Measurements from ENCODE around the gene ABHD17C.
"Not testable (repeated sequence)": the region's sequence is repeated elsewhere in the genome, so short reads cannot be mapped to it uniquely, and the experiment has no call there.

Gene ABHD17C

GRCh38 chr15:80730926-80731325, 35.8 kb downstream of the ABHD17C start:
- DNase-seq (ENCODE audit: low read depth): no peak

- no peak for DNase-seq (ENCODE audit: low read depth)
Observed at GRCh38 chr15:80732167-80732566, 37.1 kb downstream of the ABHD17C start.

GRCh38 chr15:80732818-80733217, 37.7 kb downstream of the ABHD17C start:
- DNase-seq (ENCODE audit: low read depth): no peak

- no peak for DNase-seq (ENCODE audit: low read depth)
Observed at GRCh38 chr15:80733460-80733859, 38.4 kb downstream of the ABHD17C start.

GRCh38 chr15:80735344-80735743, 40.2 kb downstream of the ABHD17C start:
- DNase-seq (ENCODE audit: low read depth): no peak

GRCh38 chr15:80736560-80736959, 41.5 kb downstream of the ABHD17C start:
- DNase-seq (ENCODE audit: low read depth): no peak

- no peak for DNase-seq (ENCODE audit: low read depth)
Observed at GRCh38 chr15:80739919-80740318, 44.8 kb downstream of the ABHD17C start.

GRCh38 chr15:80742081-80742480, 47.0 kb downstream of the ABHD17C start:
- DNase-seq (ENCODE audit: low read depth): no peak

- no peak for DNase-seq (ENCODE audit: low read depth)
Observed at GRCh38 chr15:80743189-80743833, 48.2 kb downstream of the ABHD17C start.

GRCh38 chr15:80744415-80744814, 49.3 kb downstream of the ABHD17C start:
- no peak for DNase-seq (ENCODE audit: low read depth)

- no peak for DNase-seq (ENCODE audit: low read depth)
Observed at GRCh38 chr15:80744826-80745225, 49.7 kb downstream of the ABHD17C start.

GRCh38 chr15:80745888-80746287, 50.8 kb downstream of the ABHD17C start:
- DNase-seq (ENCODE audit: low read depth): no peak

- no peak for DNase-seq (ENCODE audit: low read depth)
Observed at GRCh38 chr15:80747317-80748053, 52.4 kb downstream of the ABHD17C start.

GRCh38 chr15:80749589-80749988, 54.5 kb downstream of the ABHD17C start:
- DNase-seq (ENCODE audit: low read depth): no peak

GRCh38 chr15:80750575-80750974, 55.5 kb downstream of the ABHD17C start:
- DNase-seq (ENCODE audit: low read depth): no peak

GRCh38 chr15:80752204-80752603, 57.1 kb downstream of the ABHD17C start:
- DNase-seq (ENCODE audit: low read depth): no peak

- DNase-seq (ENCODE audit: low read depth): no peak
Observed at GRCh38 chr15:80753161-80753560, 58.1 kb downstream of the ABHD17C start.

- DNase-seq (ENCODE audit: low read depth): no peak
Observed at GRCh38 chr15:80754014-80754413, 58.9 kb downstream of the ABHD17C start.

GRCh38 chr15:80755885-80756284, 60.8 kb downstream of the ABHD17C start:
- no peak for DNase-seq (ENCODE audit: low read depth)

- no peak for DNase-seq (ENCODE audit: low read depth)
Observed at GRCh38 chr15:80758130-80758745, 63.1 kb downstream of the ABHD17C start.

- DNase-seq (ENCODE audit: low read depth): no peak
Observed at GRCh38 chr15:80760960-80761359, 65.8 kb downstream of the ABHD17C start.

GRCh38 chr15:80761754-80762153, 66.6 kb downstream of the ABHD17C start:
- DNase-seq (ENCODE audit: low read depth): no peak

GRCh38 chr15:80763235-80763634, 68.1 kb downstream of the ABHD17C start:
- DNase-seq (ENCODE audit: low read depth): not testable (repeated sequence)

All from activated T-cell treated with anti-CD3 and anti-CD28 coated beads for 24 hours (primary cell).